Measurements from ENCODE around the gene SLIT3.

SLIT3 gene

DNA sequence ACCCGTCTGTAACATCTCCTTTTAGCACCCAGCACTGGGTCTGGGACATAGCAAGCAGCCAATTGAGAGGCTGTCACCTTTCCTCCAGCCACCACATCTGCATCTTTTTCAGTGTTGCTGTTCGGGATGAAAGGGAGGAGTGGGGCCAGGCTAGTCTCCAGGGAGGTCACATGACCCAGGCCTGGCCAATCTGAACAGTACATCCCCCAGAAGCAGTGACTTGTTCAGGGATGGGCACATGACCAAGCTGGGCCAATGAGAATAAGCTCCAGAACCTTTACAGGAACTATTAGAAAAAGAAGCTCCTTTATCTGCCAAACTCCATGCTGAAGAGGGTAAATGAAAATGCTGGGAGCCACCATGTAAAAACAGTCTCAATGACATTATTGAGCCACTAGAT lies 359.0 kb downstream of the SLIT3 start:
- Histone ChIP-seq H3K4me3 (ENCODE audit: low read length) (no peak overlapping the region), H3K4me1 (ENCODE audit: control insufficient read depth, low read depth, low read length) (peaks cover 11% of the 10 kb centered on the region), H3K36me3 (ENCODE audit: control insufficient read depth, low read depth, low read length) (no peaks in the 10 kb centered on the region), H3K9me3 (ENCODE audit: control insufficient read depth, low read depth, low read length) (no peaks in the 10 kb centered on the region), H3K27me3 (ENCODE audit: control insufficient read depth, insufficient read depth, low read length) (no peaks in the 10 kb centered on the region), H3K27ac (ENCODE audit: low read length) (no peak overlapping the region), H3K9ac (ENCODE audit: low read length) (no peak overlapping the region)

DNA sequence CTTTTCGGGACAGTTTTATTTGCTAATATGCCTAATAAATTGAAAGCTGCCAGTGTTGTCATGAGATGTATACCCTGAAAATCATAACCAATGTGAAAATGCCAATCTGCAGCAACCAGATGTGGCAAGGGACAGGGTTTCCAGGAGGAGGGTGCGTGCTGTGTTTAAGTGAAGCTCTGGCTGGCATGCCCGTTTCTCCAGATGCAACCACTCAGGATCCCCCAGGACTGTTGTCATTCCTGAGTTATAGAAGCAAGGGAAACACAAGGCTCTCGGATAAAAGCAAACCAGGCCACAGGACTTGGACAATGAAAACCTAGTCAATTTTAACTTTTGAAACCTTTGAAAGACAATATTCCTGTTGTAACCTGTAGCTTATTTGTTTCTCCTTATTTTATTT lies 360.2 kb downstream of the SLIT3 start:
- Histone ChIP-seq H3K9me3 (ENCODE audit: control insufficient read depth, low read depth, low read length) (no peaks in the 10 kb centered on the region), H3K4me3 (ENCODE audit: low read length) (no peak overlapping the region), H3K36me3 (ENCODE audit: control insufficient read depth, low read depth, low read length) (no peaks in the 10 kb centered on the region), H3K4me1 (ENCODE audit: control insufficient read depth, low read depth, low read length) (peaks cover 8% of the 10 kb centered on the region), H3K27me3 (ENCODE audit: control insufficient read depth, insufficient read depth, low read length) (no peaks in the 10 kb centered on the region), H3K27ac (ENCODE audit: low read length) (no peak overlapping the region), H3K9ac (ENCODE audit: low read length) (no peak overlapping the region)

DNA sequence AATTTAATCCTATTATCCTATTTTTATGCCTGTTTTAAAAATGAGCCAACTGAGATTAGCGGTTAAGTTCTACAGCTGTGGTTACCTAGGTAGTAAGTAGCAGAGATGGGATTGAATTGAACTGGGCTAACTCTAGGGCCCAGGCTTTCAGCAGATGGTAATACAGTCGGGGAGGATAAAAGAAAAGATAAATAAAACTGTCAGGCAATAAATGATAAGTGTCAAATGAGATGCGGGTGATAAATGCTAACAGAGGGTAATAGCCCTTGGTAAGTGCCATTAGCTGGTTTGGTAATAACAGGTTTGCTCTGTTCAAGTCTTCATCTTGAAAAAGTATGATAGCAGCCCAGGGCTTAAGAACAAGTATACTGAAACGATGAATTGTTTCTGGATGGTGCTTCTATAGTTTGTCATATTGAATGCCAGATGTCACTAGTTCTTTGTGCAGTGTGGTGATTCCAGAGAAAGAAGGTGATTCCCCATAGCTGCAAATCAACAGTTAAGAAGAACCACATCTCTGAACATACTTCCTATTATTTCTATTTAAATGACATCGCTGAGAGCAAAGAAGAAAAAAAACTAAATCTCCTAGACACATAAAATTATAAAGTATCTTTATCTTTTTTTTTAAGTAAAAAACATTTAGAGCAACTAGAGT lies 360.9 kb downstream of the SLIT3 start:
- no peak overlapping the region for H3K9ac ChIP-seq (ENCODE audit: low read length)
- H3K27ac ChIP-seq (ENCODE audit: low read length) = no peak overlapping the region
- no peaks in the 10 kb centered on the region for H3K9me3 ChIP-seq (ENCODE audit: control insufficient read depth, low read depth, low read length)
- no peaks in the 10 kb centered on the region for H3K27me3 ChIP-seq (ENCODE audit: control insufficient read depth, insufficient read depth, low read length)
- H3K36me3 ChIP-seq (ENCODE audit: control insufficient read depth, low read depth, low read length) = no peaks in the 10 kb centered on the region
- peaks cover 8% of the 10 kb centered on the region for H3K4me1 ChIP-seq (ENCODE audit: control insufficient read depth, low read depth, low read length)
- H3K4me3 ChIP-seq (ENCODE audit: low read length) = no peak overlapping the region

DNA sequence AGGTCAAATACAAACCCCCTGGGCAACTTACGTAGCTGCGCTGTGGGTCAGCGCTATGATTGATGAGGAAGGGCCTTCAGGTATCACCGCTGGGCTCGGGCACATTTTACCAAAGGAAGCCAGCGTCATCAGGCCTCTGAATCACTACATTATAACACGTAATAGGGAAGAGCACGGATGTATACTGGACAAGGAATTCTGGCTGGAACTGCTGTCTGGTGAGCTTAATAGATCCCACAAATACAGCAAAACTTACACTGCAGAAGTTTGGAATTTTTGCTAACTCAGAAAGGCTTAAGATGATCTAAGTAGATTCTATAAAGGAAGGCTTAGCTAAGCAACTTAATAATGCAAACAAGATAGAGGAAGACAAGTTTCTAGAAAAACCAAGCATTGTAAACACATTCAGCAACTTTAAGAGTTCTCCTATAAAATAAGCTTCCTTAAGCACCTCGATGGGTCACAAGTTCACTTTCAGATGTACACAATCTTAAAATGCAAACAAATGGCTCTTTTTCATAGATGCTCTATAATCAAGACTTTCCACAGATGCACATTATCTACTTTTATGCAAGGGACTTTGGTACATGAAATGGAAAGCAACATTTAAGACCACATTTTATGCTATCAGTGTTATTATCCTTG lies 361.7 kb downstream of the SLIT3 start:
- Histone ChIP-seq H3K4me3 (ENCODE audit: low read length) (no peak overlapping the region), H3K4me1 (ENCODE audit: control insufficient read depth, low read depth, low read length) (peaks cover 5% of the 10 kb centered on the region), H3K9me3 (ENCODE audit: control insufficient read depth, low read depth, low read length) (no peaks in the 10 kb centered on the region), H3K27ac (ENCODE audit: low read length) (no peak overlapping the region), H3K9ac (ENCODE audit: low read length) (no peak overlapping the region), H3K36me3 (ENCODE audit: control insufficient read depth, low read depth, low read length) (no peaks in the 10 kb centered on the region), H3K27me3 (ENCODE audit: control insufficient read depth, insufficient read depth, low read length) (no peaks in the 10 kb centered on the region)

DNA sequence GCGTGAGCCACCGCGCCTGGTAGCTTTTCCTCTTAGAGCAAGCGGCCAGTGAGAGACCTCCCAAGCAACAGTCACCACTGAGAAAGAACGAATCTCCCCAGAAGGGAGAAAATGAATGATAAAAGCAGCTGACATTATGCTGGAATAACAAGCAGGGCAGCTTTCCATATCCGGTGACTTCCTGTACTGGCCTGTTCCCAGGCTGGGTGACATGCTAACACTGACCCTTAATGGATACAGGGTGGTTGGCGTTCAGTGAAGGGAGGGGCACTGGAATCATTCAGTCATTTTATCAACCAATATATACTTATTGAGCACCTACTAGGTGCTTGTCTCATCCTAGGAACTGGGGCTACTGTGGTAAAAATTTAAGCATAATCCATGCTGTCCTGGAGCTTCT lies 364.4 kb downstream of the SLIT3 start:
- Histone ChIP-seq H3K36me3 (ENCODE audit: control insufficient read depth, low read depth, low read length) (no peaks in the 10 kb centered on the region), H3K9ac (ENCODE audit: low read length) (no peak overlapping the region), H3K27ac (ENCODE audit: low read length) (no peak overlapping the region), H3K4me3 (ENCODE audit: low read length) (no peak overlapping the region), H3K4me1 (ENCODE audit: control insufficient read depth, low read depth, low read length) (peaks cover 8% of the 10 kb centered on the region), H3K27me3 (ENCODE audit: control insufficient read depth, insufficient read depth, low read length) (no peaks in the 10 kb centered on the region), H3K9me3 (ENCODE audit: control insufficient read depth, low read depth, low read length) (no peaks in the 10 kb centered on the region)

DNA sequence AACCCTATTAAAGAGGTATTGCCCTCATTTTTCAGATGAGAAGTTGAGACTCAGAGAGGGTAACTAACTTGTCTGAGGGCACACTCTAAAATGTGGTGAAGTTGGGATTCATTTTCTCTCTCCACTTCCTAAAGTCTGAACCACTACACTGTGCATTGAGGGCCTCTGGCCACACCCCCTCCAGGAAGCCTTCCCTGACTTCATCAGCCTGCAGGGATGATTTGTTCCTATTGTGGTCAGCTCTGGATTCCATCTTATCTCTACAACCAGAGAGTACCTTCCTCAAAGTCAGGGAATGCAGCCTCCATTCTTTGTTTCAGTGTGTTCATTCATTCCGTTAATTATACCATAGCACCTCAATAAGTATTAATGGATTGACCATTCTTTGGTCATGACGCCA lies 365.8 kb downstream of the SLIT3 start:
- Histone ChIP-seq H3K9me3 (ENCODE audit: control insufficient read depth, low read depth, low read length) (no peaks in the 10 kb centered on the region), H3K27ac (ENCODE audit: low read length) (no peak overlapping the region), H3K4me3 (ENCODE audit: low read length) (no peak overlapping the region), H3K4me1 (ENCODE audit: control insufficient read depth, low read depth, low read length) (peaks cover 8% of the 10 kb centered on the region), H3K27me3 (ENCODE audit: control insufficient read depth, insufficient read depth, low read length) (no peaks in the 10 kb centered on the region), H3K9ac (ENCODE audit: low read length) (no peak overlapping the region), H3K36me3 (ENCODE audit: control insufficient read depth, low read depth, low read length) (no peaks in the 10 kb centered on the region)

DNA sequence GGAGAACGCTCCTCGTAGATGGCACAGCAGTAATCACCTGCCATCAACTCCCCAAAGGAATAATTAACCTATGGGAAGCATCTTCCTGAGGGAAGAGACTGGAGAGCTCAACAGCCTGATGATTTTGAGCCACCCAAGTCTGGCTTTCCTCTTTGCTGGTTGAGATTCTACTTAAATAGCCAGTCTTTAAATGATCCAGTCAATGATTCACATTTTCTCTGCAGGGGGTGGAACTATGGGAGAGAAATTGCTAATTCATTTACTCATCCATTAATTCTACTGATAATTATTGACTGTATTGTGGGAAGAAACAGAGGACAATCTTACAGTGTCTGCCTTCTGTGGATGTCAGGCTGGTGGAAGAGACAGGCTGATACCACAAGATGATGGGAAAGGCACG lies 366.8 kb downstream of the SLIT3 start:
- Histone ChIP-seq H3K4me3 (ENCODE audit: low read length) (no peak overlapping the region), H3K4me1 (ENCODE audit: control insufficient read depth, low read depth, low read length) (peaks cover 8% of the 10 kb centered on the region), H3K27me3 (ENCODE audit: control insufficient read depth, insufficient read depth, low read length) (no peaks in the 10 kb centered on the region), H3K9me3 (ENCODE audit: control insufficient read depth, low read depth, low read length) (no peaks in the 10 kb centered on the region), H3K36me3 (ENCODE audit: control insufficient read depth, low read depth, low read length) (no peaks in the 10 kb centered on the region), H3K27ac (ENCODE audit: low read length) (no peak overlapping the region), H3K9ac (ENCODE audit: low read length) (no peak overlapping the region)

DNA sequence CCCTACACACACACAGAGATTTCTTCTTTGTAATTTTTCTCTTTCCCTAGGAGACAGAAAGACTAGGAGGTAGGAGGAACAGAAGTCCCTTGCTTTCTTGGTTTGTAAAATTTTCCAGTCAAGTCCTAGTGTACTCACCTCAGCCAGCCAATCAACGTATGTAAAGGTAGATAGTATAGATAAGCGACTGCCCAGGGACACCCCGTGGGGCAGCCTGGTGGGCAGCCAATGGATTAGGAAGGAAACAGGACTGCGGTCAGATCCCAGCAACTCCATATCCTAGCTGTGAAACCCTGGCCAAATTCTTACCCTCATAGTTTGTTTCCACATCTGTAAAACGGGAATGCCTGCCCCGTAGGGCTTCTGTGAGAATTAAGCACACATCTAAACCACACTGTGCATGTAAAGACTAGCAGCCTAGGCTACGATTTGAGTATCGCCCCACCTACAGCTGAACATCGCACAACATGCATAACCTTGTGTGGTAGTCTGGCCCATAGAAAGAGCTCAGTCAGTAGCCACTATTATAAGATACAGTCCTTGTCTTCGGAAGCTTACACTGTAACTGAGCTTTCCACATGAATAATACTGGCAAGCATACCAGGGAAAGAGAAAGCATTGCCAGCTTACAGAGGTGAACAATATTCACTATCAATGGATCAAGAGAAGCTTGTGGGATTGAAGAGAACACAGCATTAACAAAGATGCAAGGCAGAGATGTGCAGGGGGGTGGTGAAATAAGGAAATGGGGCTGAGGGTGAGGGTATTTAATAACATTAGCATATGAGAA lies 368.3 kb downstream of the SLIT3 start:
- Histone ChIP-seq H3K4me1 (ENCODE audit: control insufficient read depth, low read depth, low read length) (peaks cover 8% of the 10 kb centered on the region), H3K9me3 (ENCODE audit: control insufficient read depth, low read depth, low read length) (no peaks in the 10 kb centered on the region), H3K9ac (ENCODE audit: low read length) (no peak overlapping the region), H3K27me3 (ENCODE audit: control insufficient read depth, insufficient read depth, low read length) (no peaks in the 10 kb centered on the region), H3K36me3 (ENCODE audit: control insufficient read depth, low read depth, low read length) (no peaks in the 10 kb centered on the region), H3K27ac (ENCODE audit: low read length) (no peak overlapping the region), H3K4me3 (ENCODE audit: low read length) (no peak overlapping the region)

DNA sequence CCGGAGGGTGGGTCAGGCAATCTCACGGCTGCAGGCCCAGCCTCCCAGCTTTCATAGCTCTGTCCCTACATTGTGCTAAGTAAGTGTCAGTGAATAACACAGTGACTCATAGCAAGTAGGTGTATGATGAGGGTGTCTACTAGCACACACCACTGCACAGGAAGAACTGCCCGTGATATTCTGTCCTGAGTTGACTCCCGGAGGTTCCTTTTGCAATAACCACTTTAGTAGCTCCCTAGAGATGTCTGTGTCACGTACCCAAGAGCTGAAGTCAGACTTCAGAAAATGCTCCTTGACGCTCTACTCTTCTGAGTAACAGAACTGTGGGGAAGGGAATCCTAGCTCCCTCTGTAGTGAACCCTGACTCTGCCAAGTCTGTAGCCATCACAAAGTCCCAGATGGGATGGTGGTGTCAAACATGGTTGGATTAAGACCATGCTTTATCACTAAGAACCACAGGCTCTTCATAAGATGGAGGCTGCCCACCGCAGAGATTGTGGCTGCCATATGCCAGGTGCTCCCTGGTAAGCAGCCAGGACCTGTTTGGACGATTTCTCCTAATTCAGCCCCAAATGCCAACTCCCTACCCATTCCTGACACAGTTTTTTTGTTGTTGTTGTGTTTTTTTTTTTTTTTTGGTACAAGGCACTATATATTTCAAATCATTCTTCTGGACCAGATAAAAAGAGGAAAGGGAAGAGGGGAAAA lies 369.1 kb downstream of the SLIT3 start:
- no peaks in the 10 kb centered on the region for H3K36me3 ChIP-seq (ENCODE audit: control insufficient read depth, low read depth, low read length)
- H3K4me1 ChIP-seq (ENCODE audit: control insufficient read depth, low read depth, low read length) = peaks cover 8% of the 10 kb centered on the region
- H3K27me3 ChIP-seq (ENCODE audit: control insufficient read depth, insufficient read depth, low read length) = no peaks in the 10 kb centered on the region
- no peak overlapping the region for H3K9ac ChIP-seq (ENCODE audit: low read length)
- H3K9me3 ChIP-seq (ENCODE audit: control insufficient read depth, low read depth, low read length) = no peaks in the 10 kb centered on the region
- no peak overlapping the region for H3K27ac ChIP-seq (ENCODE audit: low read length)
- H3K4me3 ChIP-seq (ENCODE audit: low read length) = no peak overlapping the region

DNA sequence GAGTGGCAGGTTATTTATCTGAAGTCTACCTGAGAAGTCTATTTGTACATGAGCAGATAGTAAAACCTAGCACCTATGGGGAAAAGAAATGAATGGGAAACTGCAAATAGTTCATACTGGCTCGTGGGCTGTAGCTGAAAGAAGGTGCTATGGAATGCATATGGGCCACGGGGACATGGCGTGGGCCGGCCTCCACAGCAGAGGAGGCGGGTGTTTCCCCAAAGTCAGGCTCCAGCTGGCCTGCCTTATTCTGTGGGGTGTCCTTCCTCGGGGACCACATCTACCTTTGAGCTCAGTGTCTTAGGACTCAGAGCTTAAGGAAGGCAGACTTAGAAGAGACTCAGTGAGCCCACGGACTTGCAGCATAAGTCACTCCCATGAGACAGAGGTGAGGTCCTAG lies 371.3 kb downstream of the SLIT3 start:
- Histone ChIP-seq H3K9ac (ENCODE audit: low read length) (no peak overlapping the region), H3K27me3 (ENCODE audit: control insufficient read depth, insufficient read depth, low read length) (no peaks in the 10 kb centered on the region), H3K4me3 (ENCODE audit: low read length) (no peak overlapping the region), H3K27ac (ENCODE audit: low read length) (no peak overlapping the region), H3K4me1 (ENCODE audit: control insufficient read depth, low read depth, low read length) (peaks cover 8% of the 10 kb centered on the region), H3K9me3 (ENCODE audit: control insufficient read depth, low read depth, low read length) (no peaks in the 10 kb centered on the region), H3K36me3 (ENCODE audit: control insufficient read depth, low read depth, low read length) (no peaks in the 10 kb centered on the region)

DNA sequence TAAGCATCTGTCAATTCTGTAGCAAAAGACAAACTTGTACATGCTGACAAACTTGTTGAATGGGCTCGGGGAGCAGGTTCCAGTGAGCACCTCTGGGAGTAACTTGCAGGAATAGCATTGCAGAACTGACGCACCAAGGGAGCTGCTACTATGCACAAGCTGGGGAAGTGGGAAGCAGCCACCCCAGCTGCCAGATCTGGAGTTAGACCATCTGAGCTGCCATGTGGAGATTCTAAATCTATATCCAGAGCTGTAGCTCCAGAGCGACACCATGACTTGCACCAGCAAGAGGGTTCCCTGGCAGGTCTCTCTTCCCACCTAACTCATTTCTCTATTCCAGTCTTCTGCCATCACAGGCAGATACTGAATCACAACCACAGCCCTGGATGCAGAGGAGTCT lies 375.8 kb downstream of the SLIT3 start:
- H3K27me3 ChIP-seq (ENCODE audit: control insufficient read depth, insufficient read depth, low read length) = peaks cover 10% of the 10 kb centered on the region
- no peak overlapping the region for H3K27ac ChIP-seq (ENCODE audit: low read length)

More for the DNA sequence above, 375.8 kb downstream of the SLIT3 start:
- H3K36me3 ChIP-seq (ENCODE audit: control insufficient read depth, low read depth, low read length) = no peaks in the 10 kb centered on the region
- no peak overlapping the region for H3K9ac ChIP-seq (ENCODE audit: low read length)
- no peaks in the 10 kb centered on the region for H3K9me3 ChIP-seq (ENCODE audit: control insufficient read depth, low read depth, low read length)
- peaks cover 6% of the 10 kb centered on the region for H3K4me1 ChIP-seq (ENCODE audit: control insufficient read depth, low read depth, low read length)
- H3K4me3 ChIP-seq (ENCODE audit: low read length) = no peak overlapping the region
